GM19035 (cell line): Measurements from ENCODE around the gene PDE10A.
"Not testable (repeated sequence)": the region's sequence is repeated elsewhere in the genome, so short reads cannot be mapped to it uniquely, and the experiment has no call there.

ENCODE experiments used
- ATAC-seq: cut with Tn5 transposase; IDR thresholded peaks from one replicate; pipeline ENCODE4 v1.9.1; 2021; ENCODE audit not compliant: unreplicated experiment

The PDE10A gene

GRCh38 chr6:165558097-165558496 lies 104.9 kb downstream of the PDE10A start:
- not testable (repeated sequence) for ATAC-seq

DNA sequence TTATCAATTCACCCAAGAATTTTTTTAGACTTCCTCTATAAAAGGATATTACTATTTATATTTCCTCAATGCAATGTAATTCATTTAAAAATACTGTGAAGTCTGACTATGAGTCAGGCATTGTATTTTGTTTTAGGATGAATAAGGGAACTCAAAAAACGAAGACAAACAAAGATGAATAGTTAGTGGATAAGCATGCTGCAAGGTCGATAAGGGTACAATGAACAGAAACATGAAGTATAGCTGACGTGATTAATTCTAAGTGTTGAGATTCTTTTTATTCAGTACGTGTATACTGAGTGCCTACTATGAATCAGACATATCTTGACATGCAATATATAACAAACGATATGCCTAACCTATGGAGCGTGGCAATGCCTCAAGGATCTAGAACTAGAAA lies 105.4 kb downstream of the PDE10A start:
- ATAC-seq = no peak

DNA sequence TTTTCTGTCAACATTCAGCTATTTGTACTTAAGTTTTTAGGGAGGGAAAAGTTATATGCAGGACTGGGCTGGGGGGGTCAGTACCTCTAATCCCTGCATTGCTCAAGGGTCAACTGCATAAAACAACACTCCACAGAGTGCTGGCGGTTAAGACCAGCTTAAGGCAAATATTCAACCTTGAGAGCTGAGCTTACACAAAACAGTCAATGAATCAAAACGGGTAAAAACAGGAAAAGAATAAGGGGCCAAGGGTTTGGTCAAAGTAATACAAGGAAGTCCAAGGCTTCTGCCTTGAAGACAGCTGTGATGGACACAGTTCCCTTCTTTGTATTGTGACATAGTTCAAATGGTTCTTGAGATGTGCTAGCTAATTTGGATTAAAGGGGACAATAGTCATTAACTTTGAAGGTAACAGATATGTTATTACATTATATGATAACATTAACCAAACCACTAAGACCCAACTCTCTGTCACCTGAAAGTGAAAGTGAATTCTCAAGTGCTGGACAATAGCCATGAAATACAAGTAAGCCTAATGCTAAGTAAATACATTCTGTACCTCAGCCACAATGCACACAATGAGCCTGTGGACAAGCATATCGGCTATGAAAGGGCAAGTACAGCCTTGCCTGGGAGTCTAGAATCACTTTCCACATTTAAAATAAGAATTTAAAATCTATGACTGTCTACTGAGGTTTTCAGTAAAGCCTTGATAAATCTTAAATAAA lies 106.8 kb downstream of the PDE10A start:
- ATAC-seq = no peak

DNA sequence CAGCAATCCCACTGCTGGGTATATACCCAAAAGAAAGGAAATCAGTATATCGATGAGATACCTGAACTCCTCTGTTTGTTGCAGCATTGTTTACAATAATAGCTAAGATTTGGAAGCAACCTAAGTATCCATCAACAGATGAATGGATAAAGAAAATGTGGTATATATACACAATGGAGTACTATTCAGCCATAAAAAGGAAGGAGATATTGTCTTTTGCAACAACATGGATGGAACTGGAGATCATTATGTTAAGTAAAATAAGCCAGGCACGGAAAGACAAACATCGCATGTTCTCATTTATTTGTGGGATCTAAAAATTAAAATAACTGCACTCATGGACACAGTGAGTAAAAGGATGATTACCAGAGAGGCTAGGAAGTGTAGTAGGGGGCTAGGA lies 108.4 kb downstream of the PDE10A start:
- not testable (repeated sequence) for ATAC-seq

DNA sequence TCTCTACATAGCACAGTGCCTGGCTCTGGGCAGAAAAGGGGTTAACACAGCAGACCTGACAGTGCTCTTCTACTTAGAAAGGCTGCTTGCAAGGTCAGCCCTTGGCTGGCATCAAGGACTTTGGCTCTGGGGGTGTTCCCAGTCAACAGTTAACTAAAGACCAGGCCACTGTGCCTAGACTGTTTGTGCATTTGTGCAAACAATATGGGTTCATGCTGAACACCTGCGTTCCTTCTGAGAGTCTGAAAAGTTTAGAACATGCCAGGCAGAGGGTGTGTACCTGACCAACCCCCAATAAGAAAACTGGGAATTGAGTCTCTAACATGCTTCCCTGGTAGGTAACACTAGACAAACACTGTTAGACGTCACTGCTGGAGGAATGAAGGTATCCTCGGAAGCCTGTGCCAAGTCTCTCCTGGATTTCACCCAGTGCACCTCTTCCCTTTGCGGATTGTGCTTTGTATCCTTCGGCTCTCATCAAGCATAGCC lies 110.7 kb downstream of the PDE10A start:
- no peak for ATAC-seq

- no peak for ATAC-seq
These were observed 111.2 kb downstream of the PDE10A start for GRCh38 chr6:165551828-165552227.

DNA sequence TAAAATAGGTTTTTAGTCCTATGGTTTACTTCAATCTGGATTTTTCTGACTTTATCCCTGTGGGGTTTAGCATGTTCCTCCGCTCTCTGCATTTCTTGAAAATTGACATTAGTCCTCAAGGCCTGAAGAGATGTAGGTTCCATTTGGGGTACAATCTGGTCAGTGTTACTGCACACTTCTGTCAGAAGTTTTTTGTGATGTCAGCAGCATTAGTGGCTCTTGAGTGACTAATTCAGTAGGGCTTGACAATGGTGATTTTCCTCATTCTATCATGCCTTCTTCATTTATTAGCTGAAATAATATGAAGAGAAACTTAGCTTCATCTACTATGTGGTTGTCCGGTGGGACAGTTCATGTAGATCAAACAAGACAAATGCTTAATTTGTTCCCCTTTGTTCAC lies 114.6 kb downstream of the PDE10A start:
- ATAC-seq = no peak

GRCh38 chr6:165545806-165546205 lies 117.2 kb downstream of the PDE10A start:
- ATAC-seq = no peak

GRCh38 chr6:165543781-165544180 lies 119.3 kb downstream of the PDE10A start:
- no peak for ATAC-seq

DNA sequence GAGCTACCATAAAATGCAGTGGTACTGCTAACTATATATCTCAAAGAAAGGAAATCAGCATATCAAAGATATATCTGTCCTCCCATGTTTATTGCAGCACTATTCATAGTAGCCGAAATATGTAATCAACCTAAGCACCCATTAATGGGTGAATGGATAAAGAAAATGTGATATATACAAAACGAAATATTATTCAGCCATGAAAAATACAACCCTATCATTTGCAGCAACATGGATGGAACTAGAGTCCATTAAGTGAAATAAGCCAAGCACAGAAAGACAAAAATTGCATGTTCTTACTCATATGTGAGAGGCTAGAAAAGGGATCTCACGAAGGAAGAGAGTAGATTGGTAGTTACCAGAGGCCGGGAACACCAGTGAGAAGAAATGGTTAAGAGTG lies 126.1 kb downstream of the PDE10A start:
- no peak for ATAC-seq

DNA sequence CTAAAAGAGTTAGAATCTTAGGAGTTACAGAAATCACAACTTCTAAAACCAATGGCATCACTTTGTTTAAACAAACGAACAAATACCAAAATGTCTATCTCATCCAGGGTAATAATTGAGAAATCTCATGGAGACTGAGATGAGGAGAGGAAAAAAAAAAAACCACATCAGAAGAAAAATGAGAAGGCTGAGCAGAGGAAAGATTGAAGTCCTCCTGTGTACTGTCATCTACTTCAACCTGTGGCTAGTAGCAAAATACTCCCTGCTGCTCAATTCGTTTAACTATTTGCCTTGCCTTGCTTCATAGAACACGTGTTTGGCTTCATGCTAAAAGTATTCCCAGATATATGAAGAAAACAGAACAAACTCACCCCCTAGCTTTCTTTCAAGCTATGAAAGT lies 143.7 kb downstream of the PDE10A start:
- ATAC-seq = no peak

GRCh38 chr6:165515963-165516624 lies 146.9 kb downstream of the PDE10A start:
- ATAC-seq = no peak

DNA sequence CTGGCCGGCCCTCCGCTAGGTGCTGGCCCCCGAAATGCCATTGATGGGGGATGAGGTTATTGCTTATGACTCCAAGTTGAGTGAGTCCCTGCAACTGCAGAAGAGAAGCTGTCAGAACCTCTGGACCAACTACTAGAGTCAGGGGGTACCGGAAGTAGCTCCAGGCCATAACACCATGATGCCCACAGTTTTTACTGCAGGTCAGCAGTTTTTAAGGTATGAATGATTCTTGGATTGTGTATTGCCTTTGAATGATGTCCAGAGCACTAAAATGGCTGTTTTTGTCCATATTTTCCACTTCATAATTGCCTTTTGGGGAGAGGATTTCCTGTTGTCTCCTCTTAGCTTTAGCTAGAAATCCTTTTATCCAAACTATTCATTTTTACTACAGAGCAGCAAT lies 148.4 kb downstream of the PDE10A start:
- ATAC-seq = no peak

DNA sequence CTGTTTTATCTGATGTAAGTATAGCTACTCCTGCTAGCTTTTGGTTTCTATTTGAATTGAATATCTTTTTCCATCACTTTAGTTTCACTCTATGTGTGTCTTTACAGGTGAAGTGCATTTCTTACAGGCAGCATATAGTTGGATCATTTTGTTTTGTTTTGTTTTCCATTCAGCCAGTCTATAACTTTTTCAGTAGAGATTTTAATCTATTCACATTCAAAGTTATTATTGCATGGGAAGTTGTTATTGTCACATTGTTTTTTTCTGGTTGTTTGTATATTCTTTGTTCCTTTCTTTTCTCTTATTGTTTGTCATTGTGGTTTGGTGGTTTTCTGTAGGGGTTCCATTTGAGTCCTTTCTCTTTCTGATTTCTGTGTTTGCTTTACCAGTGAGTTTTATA lies 151.2 kb downstream of the PDE10A start:
- ATAC-seq = peak; percentile 95

DNA sequence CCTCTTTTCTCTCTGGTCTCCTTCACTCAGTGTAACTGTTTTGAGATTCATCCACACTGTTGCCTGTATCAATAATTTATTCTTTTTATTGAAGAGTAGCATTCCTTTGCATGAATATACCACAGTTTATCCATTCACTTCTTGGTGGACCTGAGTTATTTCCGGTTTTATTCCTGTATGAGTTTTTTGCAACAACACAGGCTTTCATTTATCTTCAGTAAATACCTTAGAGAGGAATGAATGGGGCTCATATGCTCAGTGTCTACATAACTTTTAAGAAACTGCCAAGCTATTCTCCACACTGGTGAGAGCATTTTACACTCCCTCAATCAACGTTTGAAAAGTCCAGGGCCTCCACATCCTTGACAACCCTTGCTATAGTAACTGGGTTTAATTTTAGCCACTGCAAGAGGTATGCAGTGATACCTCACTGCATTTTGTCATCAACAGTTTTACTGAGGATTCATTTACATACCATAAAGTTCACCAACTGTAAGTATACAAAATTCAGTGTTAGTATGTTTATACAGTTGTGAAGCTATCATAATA lies 154.6 kb downstream of the PDE10A start:
- no peak for ATAC-seq

GRCh38 chr6:165506657-165507056 lies 156.4 kb downstream of the PDE10A start:
- no peak for ATAC-seq

- not testable (repeated sequence) for ATAC-seq
These were observed 162.7 kb downstream of the PDE10A start for GRCh38 chr6:165500214-165500907.

GRCh38 chr6:165497472-165497871 lies 165.6 kb downstream of the PDE10A start:
- ATAC-seq = no peak

GRCh38 chr6:165488624-165489295 lies 174.3 kb downstream of the PDE10A start:
- ATAC-seq = no peak

DNA sequence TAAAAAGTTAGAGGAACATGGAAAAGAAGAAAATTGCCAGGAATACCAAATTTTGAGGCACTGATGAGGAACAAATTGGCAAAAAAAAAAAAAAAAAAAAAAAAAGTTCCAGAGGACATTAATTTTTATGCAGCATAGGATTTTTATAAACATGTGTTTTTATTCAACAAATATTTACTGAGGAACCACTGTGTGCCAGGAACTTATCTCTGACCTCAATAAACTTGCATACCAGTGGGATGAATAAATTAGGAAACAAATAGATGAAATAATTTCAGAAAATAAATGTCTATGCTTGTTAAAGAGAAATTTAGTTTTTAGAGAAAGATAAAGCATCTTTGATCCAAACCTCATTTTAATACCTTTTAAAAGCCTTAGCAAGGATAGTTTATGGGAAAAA lies 175.1 kb downstream of the PDE10A start:
- ATAC-seq = no peak

- no peak for ATAC-seq
These were observed 175.7 kb downstream of the PDE10A start for GRCh38 chr6:165487347-165487746.
